ENCODE data around the gene AIFM3. TPM values are rescaled to one million over a fixed set of nuclear protein-coding genes. Genes with fewer than 3 reads are reported as not detected.

AIFM3 gene
- total RNA-seq, 1 donor from 2014 or later, result 1.3 TPM

- Mint-ChIP-seq H3K36me3 (ENCODE audit: low read depth) (peaks cover 28% of the 10 kb centered on the region), H3K27ac (no peak overlapping the region), H3K27me3 (peaks cover 6% of the 10 kb centered on the region), H3K9me3 (no peaks in the 10 kb centered on the region), H3K4me1 (peaks cover 12% of the 10 kb centered on the region), H3K4me3 (peak overlapping the region; percentile 65)
- POLR2A ChIA-PET, result interaction anchor here (0.6 to 0.7 kb wide), 3 partner anchors 21 to 606 kb away, joined by 3 to 7 read pairs (median 4); no protein-coding TSS in a partner anchor
- ATAC-seq (ENCODE audit: low read depth), result peak; percentile 3
- CTCF ChIA-PET, result no interaction called here
- TF ChIP-seq CTCF (IDR thresholded peaks at IDR 0.05), result no peak
- no peak for DNase-seq
- intact Hi-C loops (cut with micrococcal nuclease), result loop anchor here (5.0 to 10.0 kb wide), 2 partner anchors 39 to 72 kb away; partner anchors contain the start of gene CRKL
Measured at GRCh38 chr22:20956258-20957101, 10.6 kb upstream of the AIFM3 start.

GRCh38 chr22:20957102-20957682 lies 9.9 kb upstream of the AIFM3 start:
- Mint-ChIP-seq H3K36me3 (ENCODE audit: low read depth) (peaks cover 21% of the 10 kb centered on the region), H3K9me3 (no peaks in the 10 kb centered on the region), H3K27me3 (peaks cover 6% of the 10 kb centered on the region), H3K4me3 (peak overlapping the region; percentile 83), H3K4me1 (peaks cover 18% of the 10 kb centered on the region), H3K27ac (no peak overlapping the region)
- no peak for DNase-seq
- no peak for TF ChIP-seq CTCF (IDR thresholded peaks at IDR 0.05)
- intact Hi-C loops (cut with micrococcal nuclease), result loop anchor here (5.0 to 10.0 kb wide), 2 partner anchors 40 to 72 kb away; partner anchors contain the start of gene CRKL
- CTCF ChIA-PET, result no interaction called here
- POLR2A ChIA-PET, result interaction anchor here (0.6 kb wide), 2 partner anchors 21 to 539 kb away, joined by 4 to 7 read pairs; no protein-coding TSS in a partner anchor
- peak; percentile 6 for ATAC-seq (ENCODE audit: low read depth)

- Mint-ChIP-seq H3K27ac (no peak overlapping the region), H3K27me3 (peaks cover 6% of the 10 kb centered on the region), H3K36me3 (ENCODE audit: low read depth) (peaks cover 14% of the 10 kb centered on the region), H3K9me3 (no peaks in the 10 kb centered on the region), H3K4me3 (peak overlapping the region; percentile 83), H3K4me1 (peaks cover 18% of the 10 kb centered on the region)
- TF ChIP-seq CTCF (IDR thresholded peaks at IDR 0.05), result no peak
- ChIA-PET CTCF (no interaction called here), POLR2A (interaction anchor here (0.6 kb wide), 2 partner anchors 323 to 540 kb away, joined by 4 to 11 read pairs; no protein-coding TSS in a partner anchor)
- no peak for DNase-seq
- ATAC-seq (ENCODE audit: low read depth), result peak; percentile 59
- intact Hi-C loops (cut with micrococcal nuclease), result loop anchor here (5.0 to 10.0 kb wide), 2 partner anchors 41 to 73 kb away; partner anchors contain the start of gene CRKL
Measured at GRCh38 chr22:20957683-20958431, 9.2 kb upstream of the AIFM3 start.

- Mint-ChIP-seq H3K36me3 (ENCODE audit: low read depth) (no peaks in the 10 kb centered on the region), H3K9me3 (no peaks in the 10 kb centered on the region)
- intact Hi-C loops (cut with micrococcal nuclease), result loop anchor here (5.0 to 10.0 kb wide), 2 partner anchors 43 to 75 kb away; partner anchors contain the start of gene CRKL
Measured at GRCh38 chr22:20959578-20960461, 7.2 kb upstream of the AIFM3 start.

More at GRCh38 chr22:20959578-20960461, 7.2 kb upstream of the AIFM3 start:
- no peak for TF ChIP-seq CTCF (IDR thresholded peaks at IDR 0.05)
- ChIA-PET POLR2A (interaction anchor here (0.6 to 0.7 kb wide), 2 partner anchors 9 to 459 kb away, joined by 3 to 4 read pairs; no protein-coding TSS in a partner anchor), CTCF (no interaction called here)
- no peak overlapping the region for H3K27ac Mint-ChIP-seq
- H3K4me1 Mint-ChIP-seq, result peaks cover 29% of the 10 kb centered on the region
- no peak overlapping the region for H3K4me3 Mint-ChIP-seq
- DNase-seq (no peak), ATAC-seq (ENCODE audit: low read depth) (no peak)
- peaks cover 6% of the 10 kb centered on the region for H3K27me3 Mint-ChIP-seq
